HG02623 (cell line): Measurements from ENCODE around the gene C11orf21.

Source experiments
- ATAC-seq: cut with Tn5 transposase; IDR thresholded peaks from one replicate; pipeline ENCODE4 v1.9.1; 2021; ENCODE audit warnings: moderate library complexity; ENCODE audit not compliant: unreplicated experiment

The C11orf21 gene

DNA sequence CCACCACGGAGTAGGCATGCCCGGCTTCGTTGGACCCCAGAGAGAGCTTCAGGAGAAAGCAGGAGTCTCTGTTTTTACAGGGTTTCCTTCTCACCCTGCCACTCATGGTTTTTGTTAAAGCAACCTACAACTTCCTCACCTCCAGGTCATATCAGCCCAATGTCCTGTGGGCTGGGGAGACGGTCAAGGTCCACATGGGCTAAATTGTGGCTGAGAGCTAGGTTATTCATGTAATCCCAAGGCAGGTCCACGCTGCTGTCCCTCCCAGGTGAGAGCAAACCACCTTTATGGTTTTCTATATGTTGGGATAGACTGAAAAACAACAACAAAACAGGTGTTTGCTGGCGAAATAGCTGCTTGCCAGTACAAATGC lies 19.6 kb upstream of the C11orf21 start:
- no peak for ATAC-seq

DNA sequence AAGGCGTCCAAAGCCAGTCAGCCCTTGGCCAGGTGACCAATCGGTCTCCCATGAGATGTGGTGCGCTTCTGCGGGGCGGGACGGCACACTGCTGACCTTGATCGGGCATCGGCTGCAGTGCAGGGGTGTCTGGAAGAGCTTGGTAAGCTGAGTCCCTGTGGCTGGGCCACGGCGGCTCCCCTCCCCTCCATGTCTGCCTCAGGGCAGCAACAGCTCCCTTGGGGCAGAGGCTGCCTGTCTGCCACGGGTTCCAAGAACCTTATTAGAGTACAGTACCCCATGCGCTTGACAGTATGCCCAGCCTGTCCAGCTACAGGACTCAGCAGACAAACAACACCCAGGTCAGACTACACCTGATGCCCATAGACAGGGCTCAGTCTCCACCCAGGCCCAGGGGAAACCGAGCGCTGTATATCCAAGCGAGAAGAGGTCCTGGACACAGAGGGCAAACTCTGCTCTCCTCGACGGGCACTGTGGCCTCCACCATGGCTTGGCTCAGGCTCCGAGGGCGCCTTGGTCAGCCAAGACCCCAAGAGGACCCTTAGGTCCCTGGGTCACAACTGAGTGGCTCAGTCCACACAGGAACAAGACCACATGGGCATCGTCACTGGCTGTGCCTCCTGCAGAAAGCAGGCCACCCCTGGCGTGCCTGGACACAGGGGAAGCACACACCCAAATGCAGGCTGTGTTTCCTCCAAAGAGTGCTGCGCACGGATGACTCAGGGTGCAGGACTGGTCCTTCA lies 19.0 kb upstream of the C11orf21 start:
- ATAC-seq: no peak

DNA sequence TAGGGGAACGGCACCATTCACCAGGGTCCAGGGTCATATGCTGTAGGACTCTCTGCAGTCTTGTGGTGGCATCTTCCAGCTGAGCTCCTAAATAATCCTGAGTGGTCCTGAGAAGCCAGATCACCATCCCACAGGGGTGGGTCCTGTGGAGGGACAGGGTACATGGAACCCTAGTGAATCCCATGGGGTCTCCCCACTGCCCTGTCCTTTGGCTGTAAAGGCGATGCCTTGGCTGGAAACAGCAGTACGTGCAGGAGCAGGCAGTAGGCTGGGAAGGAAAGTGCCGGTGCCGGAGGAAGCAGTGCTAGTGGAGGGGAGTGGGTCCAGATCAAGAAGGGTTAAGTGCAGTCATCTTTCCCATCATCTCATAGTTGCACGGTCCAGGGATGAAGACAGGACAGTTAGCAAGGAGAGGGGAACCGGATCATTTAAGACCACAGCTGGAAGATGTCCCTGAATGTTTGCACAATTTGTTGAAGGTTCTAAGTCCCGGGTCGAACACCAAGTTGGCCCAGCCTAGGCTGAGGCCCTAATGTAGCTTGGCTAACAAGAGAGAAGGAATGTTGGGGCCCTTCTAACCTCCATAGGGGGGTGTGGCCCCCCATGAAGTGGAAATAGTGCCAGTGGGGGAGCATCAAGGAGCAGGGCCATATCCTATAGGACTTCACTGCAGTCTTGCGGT lies 18.2 kb upstream of the C11orf21 start:
- no peak for ATAC-seq

DNA sequence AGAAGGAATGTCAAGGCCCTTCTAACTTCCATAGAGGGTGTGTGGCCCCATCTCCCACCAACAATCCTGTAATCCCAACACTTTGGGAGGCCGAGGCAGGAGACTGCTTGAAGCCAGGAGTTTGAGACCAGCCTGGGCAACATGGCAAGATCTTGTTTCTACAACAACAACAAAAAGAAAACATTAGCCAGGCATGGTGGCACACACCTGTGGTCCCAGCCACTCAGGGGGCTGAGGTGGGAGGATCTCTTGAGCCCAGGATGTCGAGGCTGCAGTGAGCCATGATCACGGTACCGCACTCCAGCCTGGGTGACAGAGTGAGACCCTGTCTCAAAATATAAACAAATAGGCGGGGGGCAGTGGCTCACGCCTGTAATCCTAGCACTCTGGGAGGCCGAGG lies 17.0 kb upstream of the C11orf21 start:
- ATAC-seq: no peak

DNA sequence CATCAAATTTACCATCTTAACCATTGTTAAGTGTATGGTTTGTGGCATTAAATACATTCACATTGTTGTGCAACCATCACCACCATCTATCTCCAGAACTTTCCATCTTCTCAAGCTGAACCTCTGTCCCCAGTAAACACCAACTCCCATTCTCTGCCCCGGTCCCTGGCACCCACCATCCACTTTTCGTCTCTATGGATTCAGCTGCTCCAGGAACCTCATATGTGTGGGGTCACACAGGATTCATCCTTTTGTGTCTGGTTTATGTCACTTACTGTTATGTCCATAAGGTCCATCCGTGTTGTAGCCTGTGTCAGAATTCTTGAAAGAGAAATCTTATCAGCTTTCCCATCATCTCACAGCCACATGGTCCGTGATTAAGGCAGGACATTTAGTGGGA lies 16.4 kb upstream of the C11orf21 start:
- no peak for ATAC-seq

DNA sequence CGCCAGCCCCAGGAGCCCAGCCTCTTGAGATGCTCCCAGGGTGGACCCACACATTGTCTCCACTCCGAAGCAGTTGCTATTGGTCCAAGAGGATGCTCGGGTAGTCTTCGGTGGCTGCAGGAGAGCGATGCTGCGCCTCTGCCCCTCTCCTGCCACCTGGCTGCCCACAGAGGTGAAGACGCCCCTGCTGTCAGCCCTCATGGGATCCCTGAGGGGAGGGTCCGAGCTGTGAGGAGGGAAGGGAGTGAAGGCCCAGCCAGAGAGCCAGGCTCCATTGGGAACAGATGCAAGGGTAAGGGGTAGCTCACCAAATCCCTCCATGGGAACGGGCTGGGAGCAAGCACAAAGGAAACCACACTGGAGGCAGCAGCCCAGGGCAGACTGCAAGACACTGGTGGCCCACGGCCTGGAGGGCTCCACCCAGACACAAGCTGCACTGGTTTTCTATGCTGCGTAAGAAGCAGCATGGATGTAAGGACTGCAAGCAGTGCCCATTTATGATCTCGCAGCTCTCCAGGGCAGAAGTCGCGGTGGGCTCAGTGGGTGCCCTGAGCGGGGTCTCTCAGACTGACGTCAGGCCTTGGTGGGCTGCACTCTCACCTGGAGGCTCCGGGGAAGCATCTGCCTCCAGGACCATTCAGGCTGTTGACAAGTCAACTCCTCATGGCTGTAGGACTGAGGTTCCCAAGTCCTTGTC lies 15.8 kb upstream of the C11orf21 start:
- no peak for ATAC-seq

DNA sequence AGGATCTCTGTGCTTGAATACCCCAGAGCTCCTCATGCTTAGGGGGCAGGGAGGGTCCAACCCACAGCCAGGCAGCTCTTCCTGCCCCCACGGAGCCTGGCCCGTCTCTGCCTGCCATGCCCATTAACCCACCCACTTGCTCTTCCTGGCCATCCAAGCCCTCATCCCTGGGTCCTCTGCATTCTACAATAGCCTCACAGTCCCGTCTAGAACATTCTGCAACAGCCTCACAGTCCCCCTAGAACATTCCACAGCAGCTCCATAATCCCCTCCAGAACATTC lies 15.2 kb upstream of the C11orf21 start:
- no peak for ATAC-seq

DNA sequence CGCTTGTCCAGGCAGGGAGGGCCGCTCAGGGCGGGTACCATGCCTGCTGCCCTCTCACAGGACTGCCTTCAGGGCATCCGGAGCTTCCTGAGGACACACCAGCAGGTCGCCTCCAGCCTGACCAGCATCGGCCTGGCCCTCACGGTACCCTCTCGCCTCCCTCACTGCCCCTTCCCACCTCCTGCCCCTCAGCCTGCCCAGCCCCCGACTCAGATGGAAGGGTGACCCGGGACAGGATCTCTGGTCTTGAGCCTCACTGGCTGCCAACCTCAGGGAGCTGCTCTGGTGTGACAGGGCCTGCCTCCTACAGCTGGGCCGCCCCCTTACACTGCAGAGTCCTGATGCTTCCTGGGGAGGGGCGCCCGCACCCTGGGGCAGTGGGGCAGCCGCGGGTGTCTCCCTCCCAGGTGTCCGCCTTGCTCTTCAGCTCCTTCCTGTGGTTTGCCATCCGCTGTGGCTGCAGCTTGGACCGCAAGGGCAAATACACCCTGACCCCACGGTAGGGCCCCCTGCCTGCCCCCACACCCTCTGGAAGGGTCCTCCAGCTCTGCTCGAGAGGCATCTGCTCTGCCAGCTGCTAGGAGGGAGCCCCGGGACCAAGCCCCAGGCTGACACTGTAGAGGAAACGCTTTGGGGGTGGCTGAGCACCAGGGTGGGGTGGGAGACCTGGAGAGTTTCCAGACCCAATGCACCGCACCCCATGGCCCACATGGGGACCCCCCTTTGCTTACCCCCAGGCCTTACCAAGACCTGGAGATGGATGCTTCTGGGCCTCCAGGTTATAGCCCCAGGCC lies 14.6 kb upstream of the C11orf21 start:
- no peak for ATAC-seq

DNA sequence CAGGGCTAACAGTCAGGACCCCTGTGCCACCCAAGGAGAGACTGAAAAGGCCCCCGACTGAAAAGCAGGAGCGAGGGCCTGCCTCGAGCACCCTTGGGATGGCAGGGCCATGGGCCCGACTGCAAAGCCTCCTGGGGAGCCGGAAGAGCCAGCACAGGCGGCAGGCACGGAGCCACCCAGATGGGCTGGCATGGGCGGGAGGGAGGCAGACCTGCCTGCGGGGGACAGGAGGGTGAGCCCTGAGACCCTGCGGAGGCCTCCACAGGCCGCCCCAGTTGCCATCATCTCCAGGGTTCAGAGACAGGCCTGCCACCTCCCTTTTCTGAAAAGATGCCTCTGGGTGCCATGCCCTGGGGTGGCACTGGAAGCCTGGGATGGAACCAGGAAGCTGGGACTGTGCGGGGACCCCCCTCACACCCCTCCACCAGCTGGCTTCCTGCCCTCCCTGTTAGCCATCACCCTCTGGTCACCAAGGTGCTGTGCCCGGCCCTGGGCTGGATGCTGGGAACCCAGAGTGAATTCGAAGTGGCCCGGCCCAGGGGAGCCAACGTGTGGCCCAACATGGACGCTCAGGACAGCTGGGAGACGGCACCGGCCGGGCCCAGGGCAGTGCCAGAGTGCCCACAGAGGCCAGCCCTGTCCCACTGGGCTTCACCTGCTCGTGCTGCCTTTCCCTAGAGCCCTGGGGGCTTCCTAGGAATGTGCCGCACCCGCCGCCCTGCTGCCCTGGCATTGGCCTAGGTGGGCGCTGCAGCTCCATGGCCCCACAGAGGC lies 13.9 kb upstream of the C11orf21 start:
- no peak for ATAC-seq

DNA sequence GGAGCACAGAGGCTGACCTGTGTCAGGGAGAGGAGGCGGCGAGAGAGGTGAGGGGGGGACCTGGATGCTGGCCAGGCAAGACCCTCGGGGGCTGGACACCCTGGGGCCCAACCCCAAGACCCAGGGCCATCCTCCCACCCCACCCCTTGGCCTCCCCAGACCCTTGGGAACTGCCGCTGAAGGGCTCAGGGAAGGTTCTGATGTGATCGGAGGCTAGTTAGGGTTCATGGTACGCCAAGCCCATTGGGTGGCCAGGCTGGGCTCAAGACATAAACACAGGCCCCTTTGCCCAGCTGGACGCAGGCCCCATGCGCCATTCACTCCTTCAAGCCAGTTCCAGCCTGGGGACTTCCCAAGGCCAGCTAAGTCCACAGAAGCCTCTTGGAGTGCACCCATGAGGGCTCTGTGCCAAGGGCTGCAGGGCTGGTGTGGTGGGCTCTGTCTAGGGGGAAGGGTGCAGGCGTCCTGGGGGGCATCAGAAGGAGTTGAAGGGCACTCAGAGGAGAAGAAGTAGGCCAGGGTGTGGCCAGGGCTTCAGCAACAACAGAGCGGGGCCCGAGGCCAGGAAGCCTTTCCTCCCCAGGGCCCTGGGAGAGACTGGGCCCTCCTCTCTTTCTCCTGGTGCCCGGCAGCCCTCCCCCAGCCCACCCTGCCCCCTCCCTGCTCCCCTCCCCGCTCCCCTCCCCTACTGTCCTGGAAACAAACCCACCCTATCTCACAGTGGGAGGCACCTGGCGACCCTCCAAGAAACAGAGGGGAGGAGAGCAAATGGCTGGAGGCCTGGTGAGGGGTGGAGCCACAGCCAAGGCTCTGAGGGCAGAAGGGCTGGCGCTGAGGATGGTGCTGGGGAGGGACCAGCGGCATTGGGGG lies 13.0 kb upstream of the C11orf21 start:
- no peak for ATAC-seq

DNA sequence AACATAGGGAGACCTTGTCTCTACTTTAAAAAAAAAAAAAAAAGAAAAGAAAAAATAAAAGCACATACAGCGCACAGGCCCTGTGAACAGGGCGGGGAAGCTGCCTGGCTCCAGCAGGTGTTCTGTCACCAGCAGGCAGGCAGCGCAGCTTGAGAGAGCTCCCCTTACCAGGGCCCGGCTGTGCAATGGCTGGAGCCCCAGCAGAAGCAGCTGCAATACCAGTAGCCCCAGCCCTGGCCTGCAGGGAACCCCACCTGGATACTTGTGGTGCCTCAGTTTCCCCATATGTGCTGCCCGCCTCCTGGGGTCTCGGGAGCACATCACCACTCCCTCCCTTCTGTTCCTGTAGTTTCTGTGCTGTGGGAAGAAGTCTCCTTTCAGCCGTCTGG lies 12.4 kb upstream of the C11orf21 start:
- no peak for ATAC-seq

DNA sequence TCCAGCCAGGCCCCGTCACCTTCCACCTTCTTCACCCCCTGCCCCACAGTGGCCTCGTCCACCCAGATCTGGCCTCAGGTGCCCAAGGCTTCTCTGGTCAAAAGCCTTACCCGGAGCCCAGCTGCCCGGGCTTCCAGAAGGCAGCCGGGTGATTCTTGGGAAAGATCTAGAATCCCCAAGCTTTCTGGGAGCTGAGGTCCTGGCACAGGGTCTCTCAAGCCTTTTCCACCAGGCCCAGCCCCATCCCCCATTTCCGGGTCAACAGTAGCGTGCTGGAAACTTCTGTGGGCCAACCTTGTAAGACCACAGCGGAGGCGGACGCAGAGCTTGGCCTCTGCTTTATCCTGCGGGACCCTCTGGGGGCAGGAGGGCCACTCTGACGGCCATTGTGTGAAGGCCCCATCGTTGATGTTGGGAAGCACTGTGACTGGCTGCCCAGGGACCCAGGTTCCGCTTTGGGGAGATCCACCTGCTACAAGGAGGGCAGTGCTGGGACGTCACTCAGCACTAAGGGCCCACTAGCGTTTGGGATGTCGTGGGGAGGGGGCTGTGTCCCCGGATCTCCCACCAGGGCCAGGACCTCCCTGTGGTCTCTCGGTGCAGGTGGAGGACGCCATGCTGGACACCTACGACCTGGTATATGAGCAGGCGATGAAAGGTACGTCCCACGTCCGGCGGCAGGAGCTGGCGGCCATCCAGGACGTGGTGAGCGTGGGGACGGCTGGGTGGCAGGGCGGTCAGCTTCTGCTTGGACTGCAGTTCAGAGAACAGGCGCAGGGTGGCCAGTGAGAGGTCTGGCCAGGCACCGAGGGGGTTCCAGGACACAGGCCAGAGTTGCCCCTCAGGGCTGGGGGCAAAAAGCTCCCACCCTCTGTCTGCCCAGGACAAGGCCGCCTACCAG lies 11.6 kb upstream of the C11orf21 start:
- no peak for ATAC-seq

DNA sequence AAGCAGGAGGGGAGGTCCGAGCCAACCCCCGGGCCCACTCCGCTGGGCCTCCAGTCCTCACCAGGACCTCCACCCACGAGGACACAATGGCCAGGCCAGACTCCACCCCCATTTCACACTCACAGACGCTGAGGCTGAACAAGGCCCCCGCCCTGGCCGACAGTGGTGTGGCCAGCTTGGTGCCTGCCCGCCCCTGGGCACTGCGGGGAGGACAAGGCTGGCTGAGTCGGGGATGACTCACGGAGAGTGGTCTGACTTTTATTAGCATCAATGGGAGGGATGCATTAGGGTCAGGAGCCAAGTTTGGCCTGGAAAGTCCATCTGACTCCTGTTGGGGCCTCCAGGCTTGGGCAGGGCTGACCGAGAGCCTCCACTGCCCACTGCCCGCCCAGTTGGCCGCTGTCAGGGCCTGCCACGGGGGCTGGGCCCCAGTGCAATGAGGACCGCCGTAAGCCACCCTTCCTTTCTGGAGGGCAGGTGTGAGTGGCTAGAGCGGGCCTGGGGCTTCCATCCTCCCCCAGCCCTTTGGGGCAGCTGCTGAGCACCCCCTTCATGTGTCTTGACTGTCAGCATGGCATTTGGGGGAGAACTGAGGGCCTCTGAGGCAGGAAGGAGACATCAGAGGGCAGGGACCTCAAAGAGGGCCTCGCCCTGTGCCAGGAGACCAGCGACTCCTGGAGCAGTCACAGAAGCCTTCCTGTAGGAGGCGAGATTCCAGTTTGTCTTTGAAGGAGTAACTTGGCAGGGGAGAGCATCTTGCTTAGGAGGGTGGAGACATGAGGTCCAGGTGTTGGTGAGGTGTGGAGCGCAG lies 10.7 kb upstream of the C11orf21 start:
- ATAC-seq: no peak

DNA sequence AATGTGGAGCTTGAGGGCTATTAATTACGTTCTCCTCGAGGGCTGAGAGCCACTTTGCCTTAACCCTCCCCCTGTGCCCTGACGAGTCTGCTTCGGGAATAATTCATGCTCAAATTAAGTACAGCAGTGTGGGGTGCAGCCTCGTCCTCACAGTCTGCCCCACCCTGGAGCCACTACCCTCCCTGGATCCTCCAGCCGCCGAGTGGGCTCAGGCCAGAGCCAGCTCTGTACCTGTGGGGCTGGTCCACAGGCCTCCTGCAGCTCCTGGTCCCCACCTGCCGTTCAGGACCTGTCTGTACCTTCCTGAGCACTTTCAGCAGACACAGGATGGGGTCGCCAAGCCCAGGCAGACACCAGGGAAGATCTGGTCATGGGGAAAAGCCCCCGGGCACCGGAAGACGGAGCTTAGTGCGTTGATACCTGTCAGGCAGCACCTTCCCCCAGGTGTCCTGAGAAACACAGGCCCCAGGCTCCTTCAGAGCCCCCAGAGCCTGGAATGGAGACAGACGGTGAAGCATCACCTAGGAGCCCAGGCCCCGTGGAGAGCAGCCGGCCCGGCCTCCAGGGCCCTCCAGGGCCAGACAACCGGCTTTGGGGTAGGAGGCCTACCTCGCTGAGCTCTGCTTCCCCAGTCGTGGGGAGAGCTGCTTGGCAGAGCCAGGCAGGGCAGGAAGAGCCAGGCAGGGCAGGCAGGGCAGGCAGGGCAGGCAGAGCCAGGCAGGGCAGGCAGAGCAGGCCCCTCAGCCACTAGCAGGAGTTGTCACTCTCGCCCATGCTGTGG lies 9.8 kb upstream of the C11orf21 start:
- ATAC-seq: no peak

DNA sequence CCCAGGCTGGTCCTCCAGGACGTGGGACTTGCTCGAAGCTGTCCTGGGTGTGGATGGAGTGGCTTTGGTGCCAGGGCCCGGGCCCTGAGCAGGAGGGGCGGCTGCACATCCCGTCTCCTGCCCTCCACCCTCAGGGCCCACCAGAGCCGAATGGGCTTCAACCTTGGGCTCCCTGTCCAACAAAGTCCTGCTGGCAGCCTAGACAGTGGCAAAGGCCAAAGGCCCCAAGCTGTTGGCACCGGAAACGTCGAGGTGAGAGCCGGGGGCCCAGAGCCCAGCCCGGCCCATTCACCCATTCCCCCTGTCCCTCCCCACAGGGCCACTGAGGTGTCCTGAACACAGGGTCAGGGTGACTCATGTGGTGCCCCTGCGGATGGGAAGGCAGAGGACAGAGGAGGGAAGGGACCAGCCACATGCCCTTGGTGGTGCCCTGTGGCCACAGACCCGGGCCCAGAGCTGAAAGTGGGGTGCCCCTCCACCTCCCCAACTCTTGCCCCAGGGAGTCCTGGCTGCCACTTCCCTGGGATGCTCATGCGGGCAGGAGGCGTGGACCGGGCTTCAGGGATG lies 9.2 kb upstream of the C11orf21 start:
- no peak for ATAC-seq

DNA sequence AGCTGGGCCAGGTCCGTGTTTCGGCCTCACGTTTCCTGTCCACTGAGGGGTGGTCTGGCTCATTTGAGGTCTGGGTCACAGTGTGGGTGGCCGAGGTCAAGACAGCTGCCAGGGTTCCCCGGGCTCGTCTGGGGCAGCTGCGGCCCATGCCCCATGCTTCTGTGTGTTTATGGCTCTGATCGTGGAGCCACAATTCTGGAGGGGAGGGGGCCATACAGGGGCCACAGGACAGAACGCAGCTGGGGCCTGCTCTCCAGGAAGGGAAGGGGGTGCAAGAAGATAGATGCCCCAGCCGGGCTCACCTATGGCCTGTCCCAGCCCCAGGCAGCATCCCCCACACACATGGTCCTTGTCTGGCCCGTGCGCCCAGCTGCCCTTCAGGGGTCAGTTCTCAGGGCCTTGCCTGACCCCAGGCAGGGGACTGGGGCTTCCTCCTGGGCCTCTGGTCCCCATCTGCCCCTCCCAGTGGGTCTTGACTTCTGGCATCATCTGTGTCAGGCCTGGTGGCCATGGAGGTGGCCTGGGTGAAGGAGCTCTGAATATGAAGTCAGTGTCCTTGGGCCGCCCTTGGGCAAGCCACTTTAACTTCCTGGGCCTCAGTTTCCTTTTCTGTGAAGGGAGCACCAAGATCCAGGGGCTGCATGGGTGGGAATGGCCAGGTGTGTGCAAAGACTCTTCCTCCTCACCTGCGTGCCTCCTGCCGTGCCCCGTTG lies 8.5 kb upstream of the C11orf21 start:
- ATAC-seq: no peak
